Activated CD4-positive, alpha-beta T cell treated with anti-CD3 and anti-CD28 coated beads, Interleukin-10, Interleukin-2, amounts not matched to agents 100 ng/mL and 50 ng/mL, durations not matched to agents 16 hours and 8 hours (primary cell): ENCODE measurements around the gene ENTPD7.

Source experiments
- DNase-seq: peaks from one replicate; pipeline ENCODE4 v3.0.0-alpha.2; 2020

Gene ENTPD7

GRCh38 chr10:99754670-99755069, 95.4 kb downstream of the ENTPD7 start:
- no peak for DNase-seq
